GM18867 (cell line): ENCODE results near the gene NUDT12.
A peak's percentile ranks its signal among the peaks of the same experiment; 100 is the strongest.

Experiments used
- ATAC-seq: cut with Tn5 transposase; IDR thresholded peaks from one replicate; pipeline ENCODE4 v1.9.1; 2021; ENCODE audit warnings: mild to moderate bottlenecking, moderate library complexity; ENCODE audit not compliant: unreplicated experiment

NUDT12 gene

GRCh38 chr5:103541569-103541968 is 21.0 kb downstream of the NUDT12 start:
- no peak for ATAC-seq

- no peak for ATAC-seq
Observed at GRCh38 chr5:103541114-103541513, 21.5 kb downstream of the NUDT12 start.

GRCh38 chr5:103539376-103540330 is 22.9 kb downstream of the NUDT12 start:
- no peak for ATAC-seq

GRCh38 chr5:103532086-103532734 is 30.4 kb downstream of the NUDT12 start:
- no peak for ATAC-seq

- ATAC-seq: peak; percentile 47
Observed at GRCh38 chr5:103526164-103526915, 36.2 kb downstream of the NUDT12 start.

GRCh38 chr5:103525361-103525760 is 37.2 kb downstream of the NUDT12 start:
- ATAC-seq: no peak

- no peak for ATAC-seq
Observed at GRCh38 chr5:103523319-103523718, 39.3 kb downstream of the NUDT12 start.

- ATAC-seq: no peak
Observed at GRCh38 chr5:103522586-103522985, 40.0 kb downstream of the NUDT12 start.

- no peak for ATAC-seq
Observed at GRCh38 chr5:103519550-103519949, 43.0 kb downstream of the NUDT12 start.

- ATAC-seq: no peak
Observed at GRCh38 chr5:103514371-103514770, 48.2 kb downstream of the NUDT12 start.

GRCh38 chr5:103513701-103514100 is 48.9 kb downstream of the NUDT12 start:
- ATAC-seq: no peak

- no peak for ATAC-seq
Observed at GRCh38 chr5:103512500-103512899, 50.1 kb downstream of the NUDT12 start.

GRCh38 chr5:103511554-103511885 is 51.1 kb downstream of the NUDT12 start:
- no peak for ATAC-seq

GRCh38 chr5:103510851-103511553 is 51.6 kb downstream of the NUDT12 start:
- no peak for ATAC-seq

GRCh38 chr5:103505581-103506305 is 56.8 kb downstream of the NUDT12 start:
- ATAC-seq: no peak

- no peak for ATAC-seq
Observed at GRCh38 chr5:103503066-103503465, 59.5 kb downstream of the NUDT12 start.

- ATAC-seq: no peak
Observed at GRCh38 chr5:103502662-103503061, 59.9 kb downstream of the NUDT12 start.
